NCI-H2107 treated with DMSO at 0.1 percent for 48 hours (cell line): ENCODE measurements around the gene TAB2.

Source experiments
- DNase-seq: peaks from one replicate; lab custom pipeline; 2025; ENCODE audit not compliant: unreplicated experiment; lab: John Stamatoyannopoulos, UW

The TAB2 gene

GRCh38 chr6:149317644-149318571, at the start of gene TAB2:
Gene TAB2, plus strand, starts transcription at chr6:149317712. Its CDS starts 52,286 bp downstream, at chr6:149369998.
- DNase-seq: no peak

- DNase-seq: no peak
These were observed 49.4 kb upstream of the TAB2 start for GRCh38 chr6:149268146-149268545.

GRCh38 chr6:149268768-149269167, 48.7 kb upstream of the TAB2 start:
- no peak for DNase-seq

- no peak for DNase-seq
These were observed 46.9 kb upstream of the TAB2 start for GRCh38 chr6:149270616-149271015.

GRCh38 chr6:149271348-149272340, 45.9 kb upstream of the TAB2 start:
- no peak for DNase-seq

- DNase-seq: no peak
These were observed 44.2 kb upstream of the TAB2 start for GRCh38 chr6:149273318-149273717.

- no peak for DNase-seq
These were observed 41.9 kb upstream of the TAB2 start for GRCh38 chr6:149275621-149276020.

- no peak for DNase-seq
These were observed 39.9 kb upstream of the TAB2 start for GRCh38 chr6:149277621-149278020.

- DNase-seq: no peak
These were observed 38.5 kb upstream of the TAB2 start for GRCh38 chr6:149278997-149279396.

- no peak for DNase-seq
These were observed 32.6 kb upstream of the TAB2 start for GRCh38 chr6:149284904-149285303.

- DNase-seq: no peak
These were observed 31.9 kb upstream of the TAB2 start for GRCh38 chr6:149285626-149286025.

GRCh38 chr6:149286905-149287304, 30.6 kb upstream of the TAB2 start:
- DNase-seq: no peak

- no peak for DNase-seq
These were observed 28.2 kb upstream of the TAB2 start for GRCh38 chr6:149289192-149289781.

GRCh38 chr6:149289966-149290365, 27.5 kb upstream of the TAB2 start:
- DNase-seq: no peak

- DNase-seq: no peak
These were observed 24.3 kb upstream of the TAB2 start for GRCh38 chr6:149293244-149293643.

GRCh38 chr6:149300563-149300962, 16.9 kb upstream of the TAB2 start:
- no peak for DNase-seq

- DNase-seq: no peak
These were observed 14.8 kb upstream of the TAB2 start for GRCh38 chr6:149302723-149303122.

GRCh38 chr6:149303468-149303867, 14.0 kb upstream of the TAB2 start:
- DNase-seq: no peak

- DNase-seq: no peak
These were observed 12.1 kb upstream of the TAB2 start for GRCh38 chr6:149305372-149305771.

GRCh38 chr6:149306967-149307366, 10.5 kb upstream of the TAB2 start:
- DNase-seq: no peak

GRCh38 chr6:149311293-149311692, 6.2 kb upstream of the TAB2 start:
- no peak for DNase-seq
